ENCODE results near the gene ZNF846. TPM values are rescaled to one million over a fixed set of nuclear protein-coding genes. Genes with fewer than 3 reads are reported as not detected.
"Not testable (repeated sequence)": the region's sequence is repeated elsewhere in the genome, so short reads cannot be mapped to it uniquely, and the experiment has no call there.

ZNF846 gene
- total RNA-seq, 2 donors from 2014 or later = 24.5 to 30.8 TPM

DNA sequence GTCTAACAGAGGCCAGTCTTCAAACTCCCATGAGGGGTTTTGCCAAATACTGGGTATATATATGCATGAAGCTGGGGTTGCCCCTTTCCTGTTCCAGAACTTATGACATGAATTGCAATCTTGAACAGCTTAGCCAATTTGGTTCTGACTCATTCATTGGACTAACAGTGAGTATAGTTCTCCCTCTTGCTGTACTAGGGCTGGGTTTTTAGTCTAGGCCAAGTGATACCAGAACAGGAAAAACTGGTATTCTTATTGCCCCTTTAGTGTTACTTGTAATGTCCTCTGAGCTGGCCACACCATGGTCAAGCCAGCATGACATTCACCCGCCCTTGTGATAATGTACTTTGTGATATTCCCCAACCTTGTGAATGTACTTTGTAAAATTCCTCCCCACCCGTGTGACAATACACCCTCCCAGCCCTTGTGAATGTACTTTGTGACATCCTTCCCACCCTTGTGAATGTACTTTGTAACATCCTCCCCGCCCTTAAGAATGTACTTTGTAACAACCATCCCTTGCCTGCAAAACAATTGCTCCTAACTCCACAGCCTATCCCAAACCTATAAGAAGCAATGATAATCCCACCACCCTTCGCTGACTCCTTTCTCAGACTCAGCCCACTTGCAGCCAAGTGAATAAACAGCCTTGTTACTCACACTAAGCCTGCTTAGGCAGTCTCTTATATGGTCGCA is 26.9 kb downstream of the ZNF846 start:
- Histone ChIP-seq H3K27ac (no peak overlapping the region), H3K4me1 (replicated peaks) (no peaks in the 10 kb centered on the region), H3K4me3 (no peak overlapping the region), H3K9me3 (no peaks in the 10 kb centered on the region), H3K36me3 (no peaks in the 10 kb centered on the region), H3K27me3 (replicated peaks; ENCODE audit: insufficient read depth) (no peaks in the 10 kb centered on the region)
- WGBS = 88% methylated on average over 5 of the region's 5 CpGs
- TF ChIP-seq POLR2A (IDR thresholded peaks at IDR 0.05) = no peak
- TF ChIP-seq POLR2AphosphoS5 (IDR thresholded peaks at IDR 0.05) = no peak
- TF ChIP-seq, protein P1, sequence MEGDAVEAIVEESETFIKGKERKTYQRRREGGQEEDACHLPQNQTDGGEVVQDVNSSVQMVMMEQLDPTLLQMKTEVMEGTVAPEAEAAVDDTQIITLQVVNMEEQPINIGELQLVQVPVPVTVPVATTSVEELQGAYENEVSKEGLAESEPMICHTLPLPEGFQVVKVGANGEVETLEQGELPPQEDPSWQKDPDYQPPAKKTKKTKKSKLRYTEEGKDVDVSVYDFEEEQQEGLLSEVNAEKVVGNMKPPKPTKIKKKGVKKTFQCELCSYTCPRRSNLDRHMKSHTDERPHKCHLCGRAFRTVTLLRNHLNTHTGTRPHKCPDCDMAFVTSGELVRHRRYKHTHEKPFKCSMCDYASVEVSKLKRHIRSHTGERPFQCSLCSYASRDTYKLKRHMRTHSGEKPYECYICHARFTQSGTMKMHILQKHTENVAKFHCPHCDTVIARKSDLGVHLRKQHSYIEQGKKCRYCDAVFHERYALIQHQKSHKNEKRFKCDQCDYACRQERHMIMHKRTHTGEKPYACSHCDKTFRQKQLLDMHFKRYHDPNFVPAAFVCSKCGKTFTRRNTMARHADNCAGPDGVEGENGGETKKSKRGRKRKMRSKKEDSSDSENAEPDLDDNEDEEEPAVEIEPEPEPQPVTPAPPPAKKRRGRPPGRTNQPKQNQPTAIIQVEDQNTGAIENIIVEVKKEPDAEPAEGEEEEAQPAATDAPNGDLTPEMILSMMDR (IDR thresholded peaks at IDR 0.05) = no peak
- no peak for DNase-seq (ENCODE audit: low spot score)
- intact Hi-C loops (cut with DNase I) = no loop called here

DNA sequence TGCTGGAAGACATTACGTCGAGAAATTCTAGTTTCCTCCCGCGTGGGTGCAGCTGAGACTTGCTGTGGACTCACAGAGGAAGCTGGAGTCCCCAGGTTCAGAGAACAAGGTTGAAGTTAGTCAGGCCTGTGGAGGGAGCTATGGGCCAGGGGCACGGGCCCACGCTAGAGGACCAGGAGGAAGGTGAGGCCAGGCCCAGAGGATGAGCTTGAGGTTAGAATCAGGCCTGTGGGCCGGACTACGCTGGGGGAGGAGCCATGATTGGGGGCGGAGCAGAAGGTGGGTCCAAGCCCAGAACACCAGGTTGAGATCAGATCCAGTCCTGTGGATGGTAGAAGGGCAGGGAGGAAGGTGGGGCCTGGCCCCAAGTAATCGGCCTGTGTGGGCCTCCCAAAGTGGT is 32.6 kb downstream of the ZNF846 start:
- no peak overlapping the region for H3K4me3 ChIP-seq
- WGBS = 95% methylated on average over 10 of the region's 10 CpGs
- no peaks in the 10 kb centered on the region for H3K27me3 ChIP-seq (replicated peaks; ENCODE audit: insufficient read depth)
- no peaks in the 10 kb centered on the region for H3K9me3 ChIP-seq
- TF ChIP-seq POLR2A (IDR thresholded peaks at IDR 0.05) (no peak), POLR2AphosphoS5 (IDR thresholded peaks at IDR 0.05) (no peak)
- TF ChIP-seq, protein P1 (IDR thresholded peaks at IDR 0.05) = no peak
- H3K4me1 ChIP-seq (replicated peaks) = no peaks in the 10 kb centered on the region
- intact Hi-C loops (cut with DNase I) = no loop called here
- H3K36me3 ChIP-seq = no peaks in the 10 kb centered on the region
- no peak overlapping the region for H3K27ac ChIP-seq
- no peak for DNase-seq (ENCODE audit: low spot score)

DNA sequence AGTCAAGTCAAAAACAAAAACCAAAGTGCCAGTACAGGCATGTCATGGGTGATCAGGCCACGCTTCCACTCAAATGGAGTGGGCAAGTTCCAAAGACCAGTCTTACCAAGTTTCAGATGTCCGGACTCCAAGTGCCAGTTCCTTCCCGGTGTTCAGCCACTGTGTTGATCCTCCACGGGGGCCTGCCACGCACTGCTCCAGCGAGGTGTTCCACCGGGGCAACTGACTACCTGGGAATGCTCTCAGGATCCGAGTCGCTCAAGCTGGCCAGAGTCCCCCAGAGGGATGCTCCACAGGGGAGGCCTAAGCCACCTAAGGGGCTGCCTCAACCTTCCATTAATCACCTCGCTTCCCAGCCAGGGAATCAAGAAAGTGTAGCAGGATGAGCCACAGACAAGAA is 38.5 kb downstream of the ZNF846 start:
- H3K4me1 ChIP-seq (replicated peaks); intact Hi-C loops (cut with DNase I); H3K9me3 ChIP-seq; H3K4me3 ChIP-seq; DNase-seq (ENCODE audit: low spot score); H3K27me3 ChIP-seq (replicated peaks; ENCODE audit: insufficient read depth); H3K27ac ChIP-seq; H3K36me3 ChIP-seq: not testable (repeated sequence)
- 92% methylated on average over 10 of the region's 10 CpGs for WGBS

DNA sequence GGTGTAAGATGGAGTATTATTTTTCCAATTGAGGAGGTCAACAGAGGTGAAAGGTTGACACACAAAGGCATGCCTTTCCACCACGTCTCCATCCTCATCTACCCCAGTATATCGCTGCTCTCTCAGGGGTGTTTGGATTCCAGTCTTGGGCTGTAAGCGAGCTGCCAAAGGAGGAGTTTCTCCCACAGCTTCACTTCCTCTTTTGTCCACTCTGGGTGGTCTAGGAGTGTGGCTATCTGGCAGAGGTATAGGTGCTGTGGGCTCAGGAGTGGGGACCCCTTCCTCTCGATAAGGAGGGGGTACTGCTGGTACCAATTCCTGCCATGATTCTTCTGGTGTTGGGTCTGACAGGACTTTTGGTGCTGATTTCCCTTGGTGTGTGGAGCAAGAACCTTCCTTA is 39.4 kb downstream of the ZNF846 start:
- Histone ChIP-seq H3K27me3 (replicated peaks; ENCODE audit: insufficient read depth) (no peaks in the 10 kb centered on the region), H3K9me3 (no peaks in the 10 kb centered on the region), H3K36me3 (no peaks in the 10 kb centered on the region), H3K4me1 (replicated peaks) (no peaks in the 10 kb centered on the region), H3K4me3 (no peak overlapping the region), H3K27ac (no peak overlapping the region)
- DNase-seq (ENCODE audit: low spot score) = no peak
- TF ChIP-seq, protein P1 (IDR thresholded peaks at IDR 0.05) = no peak
- TF ChIP-seq POLR2A (IDR thresholded peaks at IDR 0.05) = no peak
- 90% methylated on average over 4 of the region's 4 CpGs for WGBS
- intact Hi-C loops (cut with DNase I) = no loop called here

DNA sequence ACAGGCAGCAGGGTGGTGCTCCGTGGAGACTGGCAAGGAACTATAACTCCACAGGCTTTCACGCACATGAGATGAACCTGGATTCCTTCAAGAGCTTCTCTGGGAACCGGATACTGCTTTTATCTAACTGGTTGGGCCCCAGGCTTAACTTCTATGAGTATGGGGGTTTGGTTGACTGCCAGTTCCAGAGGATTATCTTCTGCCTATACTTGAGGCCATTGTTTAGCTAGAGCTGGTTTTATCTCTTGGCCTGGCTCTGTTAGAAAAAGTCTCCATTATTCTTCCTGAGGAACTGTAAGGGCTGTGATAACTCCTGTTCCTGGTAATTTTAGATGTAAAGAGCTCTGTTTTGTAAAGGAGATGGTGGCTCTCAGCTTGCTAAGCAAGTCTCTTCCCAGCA is 40.9 kb downstream of the ZNF846 start:
- TF ChIP-seq POLR2AphosphoS5 (IDR thresholded peaks at IDR 0.05) (no peak), POLR2A (IDR thresholded peaks at IDR 0.05) (no peak)
- TF ChIP-seq, protein P1 (IDR thresholded peaks at IDR 0.05) = no peak
- no peaks in the 10 kb centered on the region for H3K27me3 ChIP-seq (replicated peaks; ENCODE audit: insufficient read depth)

DNA sequence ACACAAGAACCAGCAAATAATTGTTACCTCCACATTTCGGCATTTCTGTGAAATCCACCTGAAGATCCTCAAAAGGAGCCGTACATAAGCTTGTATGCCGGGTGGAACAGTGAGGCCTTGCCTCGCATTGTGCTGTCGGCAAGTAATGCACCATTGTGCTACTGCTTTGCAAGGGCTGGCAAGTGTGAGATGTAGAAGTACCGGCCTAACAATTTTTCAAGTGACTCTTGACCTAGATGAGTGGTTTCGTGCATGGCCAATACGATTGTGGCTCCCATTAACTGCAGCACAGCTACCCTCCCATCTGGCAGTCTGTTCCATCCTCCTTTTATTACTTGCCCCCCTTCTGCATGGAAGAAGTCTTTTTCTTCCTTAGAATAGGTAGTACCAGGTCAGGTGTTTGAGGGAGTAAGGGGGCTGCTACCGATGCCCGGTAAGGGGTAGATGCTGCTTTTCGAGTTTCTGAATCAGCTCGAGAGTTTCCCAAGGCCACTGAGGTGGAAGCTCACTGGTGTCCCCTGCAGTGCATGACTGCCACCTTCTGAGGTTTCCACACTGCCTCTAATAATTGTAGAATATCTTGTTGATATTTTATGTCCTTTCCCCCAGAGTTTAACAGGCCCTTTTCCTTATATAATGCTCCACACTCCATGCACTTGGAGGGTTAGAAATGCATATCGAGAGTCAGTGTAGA is 42.9 kb downstream of the ZNF846 start:
- DNase-seq (ENCODE audit: low spot score); intact Hi-C loops (cut with DNase I); H3K4me1 ChIP-seq (replicated peaks); H3K27me3 ChIP-seq (replicated peaks; ENCODE audit: insufficient read depth); H3K36me3 ChIP-seq; H3K27ac ChIP-seq; H3K9me3 ChIP-seq; H3K4me3 ChIP-seq: not testable (repeated sequence)
- WGBS = 92% methylated on average over 13 of the region's 13 CpGs

More for the DNA sequence above, 40.9 kb downstream of the ZNF846 start:
- no peak for DNase-seq (ENCODE audit: low spot score)
- no peaks in the 10 kb centered on the region for H3K9me3 ChIP-seq
- intact Hi-C loops (cut with DNase I) = no loop called here
- no peak overlapping the region for H3K27ac ChIP-seq
- no peaks in the 10 kb centered on the region for H3K36me3 ChIP-seq
- no peak overlapping the region for H3K4me3 ChIP-seq
- H3K4me1 ChIP-seq (replicated peaks) = no peaks in the 10 kb centered on the region
- 41% methylated on average over 3 of the region's 3 CpGs for WGBS
